Suprapubic skin (tissue), 3 donors: ENCODE data around the gene STX12.

Experiments
- EP300 ChIP-seq: sonication (generic); formaldehyde crosslinking; IDR thresholded peaks from one replicate; pipeline ENCODE4 v1.6.1; 2017; ENCODE audit warnings: antibody characterized with exemption
- POLR2A ChIP-seq, 2 donors: fragments of 450-650 bp; IDR thresholded peaks; one replicate each; pipeline ENCODE4 v1.6.1; 2017; ENCODE audit warnings: antibody characterized with exemption in 2 of 2, mild to moderate bottlenecking in 2 of 2, moderate library complexity in 2 of 2
- TF ChIP-seq, protein P1 (sequence below), 2 donors: fragments of 200-600 bp in 1 of 2; fragments of 450-650 bp in 1 of 2; sonication (generic) in 1 of 2; IDR thresholded peaks; one replicate each; pipeline ENCODE4 v1.5.1; 2016 to 2019; ENCODE audit warnings: antibody characterized with exemption in 2 of 2, mild to moderate bottlenecking in 1 of 2, moderate library complexity in 1 of 2

DNA sequence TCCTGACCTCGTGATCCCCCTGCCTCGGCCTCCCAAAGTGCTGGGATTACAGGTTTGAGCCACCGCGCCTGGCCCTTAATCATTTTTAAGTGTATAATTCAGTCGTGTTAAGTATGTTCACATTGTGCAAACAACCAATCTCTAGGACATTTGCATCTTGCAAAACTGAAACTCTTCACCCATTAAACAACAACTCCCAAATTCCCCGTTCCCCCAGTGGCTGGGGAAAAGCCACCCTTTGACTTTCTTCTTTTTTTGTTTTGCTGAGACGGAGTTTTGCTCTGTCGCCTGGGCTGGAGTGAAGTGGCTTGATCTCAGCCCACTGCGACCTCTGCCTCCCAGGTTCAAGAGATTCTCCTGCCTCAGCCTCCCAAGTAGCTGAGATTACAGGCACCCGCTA, 92.8 kb downstream of the STX12 start:
- TF ChIP-seq POLR2A (IDR thresholded peaks at IDR 0.05), result no peak
- TF ChIP-seq, protein P1, sequence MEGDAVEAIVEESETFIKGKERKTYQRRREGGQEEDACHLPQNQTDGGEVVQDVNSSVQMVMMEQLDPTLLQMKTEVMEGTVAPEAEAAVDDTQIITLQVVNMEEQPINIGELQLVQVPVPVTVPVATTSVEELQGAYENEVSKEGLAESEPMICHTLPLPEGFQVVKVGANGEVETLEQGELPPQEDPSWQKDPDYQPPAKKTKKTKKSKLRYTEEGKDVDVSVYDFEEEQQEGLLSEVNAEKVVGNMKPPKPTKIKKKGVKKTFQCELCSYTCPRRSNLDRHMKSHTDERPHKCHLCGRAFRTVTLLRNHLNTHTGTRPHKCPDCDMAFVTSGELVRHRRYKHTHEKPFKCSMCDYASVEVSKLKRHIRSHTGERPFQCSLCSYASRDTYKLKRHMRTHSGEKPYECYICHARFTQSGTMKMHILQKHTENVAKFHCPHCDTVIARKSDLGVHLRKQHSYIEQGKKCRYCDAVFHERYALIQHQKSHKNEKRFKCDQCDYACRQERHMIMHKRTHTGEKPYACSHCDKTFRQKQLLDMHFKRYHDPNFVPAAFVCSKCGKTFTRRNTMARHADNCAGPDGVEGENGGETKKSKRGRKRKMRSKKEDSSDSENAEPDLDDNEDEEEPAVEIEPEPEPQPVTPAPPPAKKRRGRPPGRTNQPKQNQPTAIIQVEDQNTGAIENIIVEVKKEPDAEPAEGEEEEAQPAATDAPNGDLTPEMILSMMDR (IDR thresholded peaks at IDR 0.05), result no peak
- TF ChIP-seq EP300, result no peak
